DLD1 (cell line): ENCODE measurements around the gene HRC.
"Not testable (repeated sequence)": the region's sequence is repeated elsewhere in the genome, so short reads cannot be mapped to it uniquely, and the experiment has no call there.

ENCODE experiments used
- in situ Hi-C: cut with HindIII; loops from 2 replicates; pipeline ENCODE4 v1.10.0; 2017; ENCODE audit warnings: low sequenced_read_pairs

HRC gene

GRCh38 chr19:49161987-49162386 lies 6.8 kb upstream of the HRC start:
- in situ Hi-C loops = no loop called here

- in situ Hi-C loops = no loop called here
Measured at GRCh38 chr19:49160450-49161189, 5.4 kb upstream of the HRC start.

- in situ Hi-C loops = no loop called here
Measured at GRCh38 chr19:49157445-49158224, 2.4 kb upstream of the HRC start, which contains the start of gene TRPM4. TSS of gene TRPM4 (plus strand) at chr19:49157792. CDS start at chr19:49157867, 75 bp downstream.

- in situ Hi-C loops = no loop called here
Measured at GRCh38 chr19:49155820-49156346, 687 bp upstream of the HRC start.

GRCh38 chr19:49154279-49154678 lies 917 bp downstream of the HRC start:
- in situ Hi-C loops = no loop called here

- in situ Hi-C loops = no loop called here
Measured at GRCh38 chr19:49153167-49153809, 1.9 kb downstream of the HRC start.

DNA sequence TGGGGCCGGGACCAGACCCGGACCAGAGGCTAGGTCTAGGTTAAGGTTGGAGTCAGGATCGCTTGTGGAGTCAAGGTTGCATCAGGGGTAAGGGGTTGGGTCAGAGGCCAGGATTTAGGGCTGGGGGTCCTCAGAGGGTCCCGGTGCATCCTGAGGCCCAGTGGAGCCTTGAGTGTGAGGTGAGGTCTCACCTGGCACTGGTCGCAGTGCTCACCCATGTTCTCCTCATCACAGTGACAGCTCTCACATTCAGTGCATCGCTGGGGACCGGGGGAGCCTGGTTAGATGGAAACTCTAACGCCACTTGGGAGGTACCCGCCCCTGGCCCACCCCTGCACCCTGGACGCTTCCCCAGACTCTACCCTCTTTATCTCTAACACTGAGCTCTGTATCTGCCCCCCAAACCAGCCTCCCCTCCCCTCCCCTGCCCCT lies 3.1 kb downstream of the HRC start:
- in situ Hi-C loops = no loop called here

DNA sequence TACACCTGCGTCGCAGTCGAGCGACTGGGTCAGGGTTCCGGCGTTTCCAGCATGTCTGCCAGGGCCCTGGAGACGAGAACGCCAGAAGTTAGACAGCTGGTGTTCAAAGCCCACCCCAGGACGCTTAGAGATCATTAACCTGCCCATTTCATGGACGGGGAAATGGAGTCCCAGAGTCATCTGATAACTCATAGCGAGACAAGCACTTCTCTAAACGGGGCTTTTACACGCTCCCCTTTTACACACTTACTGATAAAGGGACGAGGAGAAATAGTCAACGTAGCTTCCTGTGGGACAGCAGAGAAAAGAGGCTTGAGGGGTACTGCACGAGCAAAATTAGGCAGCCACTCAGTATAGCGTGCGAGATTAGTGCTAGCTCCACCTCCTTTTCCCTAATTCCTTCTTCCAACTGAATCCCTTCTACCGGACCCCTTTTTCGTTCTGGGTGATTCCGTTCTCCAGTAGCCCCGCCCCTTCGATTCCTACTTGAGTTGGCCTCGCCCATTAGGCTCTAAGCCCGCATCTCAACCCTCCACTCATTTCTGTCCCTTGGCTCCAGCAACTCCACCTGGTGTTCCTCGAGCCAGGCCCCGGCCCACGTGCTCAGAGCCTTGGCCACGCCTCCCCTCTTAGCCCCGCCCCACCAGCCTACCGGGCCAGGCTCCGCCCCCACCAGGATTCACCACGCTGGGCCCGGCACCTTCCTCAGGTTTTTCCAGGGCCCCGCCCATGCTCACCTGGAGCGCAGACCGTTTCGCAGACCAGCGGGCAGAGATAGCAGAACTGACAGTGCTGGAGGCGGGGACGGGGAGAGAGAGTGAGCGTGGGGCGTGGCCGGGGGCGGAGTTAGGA lies 3.7 kb downstream of the HRC start:
- in situ Hi-C loops = no loop called here

DNA sequence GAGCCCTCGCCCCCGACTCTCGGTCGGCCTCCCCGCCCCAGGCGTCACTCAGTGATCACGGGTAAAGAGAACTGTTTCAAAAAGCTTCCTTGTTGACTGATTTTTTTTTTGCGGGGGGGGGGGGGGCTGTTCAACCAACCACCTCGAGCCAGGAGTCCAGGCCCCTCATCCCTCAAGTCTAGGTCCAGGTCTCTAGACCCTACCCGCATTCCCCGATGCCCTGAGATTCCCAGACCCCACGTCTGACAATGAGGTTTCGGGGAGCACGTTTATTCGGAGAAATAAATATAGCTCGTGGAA lies 4.3 kb downstream of the HRC start:
- in situ Hi-C loops = no loop called here

DNA sequence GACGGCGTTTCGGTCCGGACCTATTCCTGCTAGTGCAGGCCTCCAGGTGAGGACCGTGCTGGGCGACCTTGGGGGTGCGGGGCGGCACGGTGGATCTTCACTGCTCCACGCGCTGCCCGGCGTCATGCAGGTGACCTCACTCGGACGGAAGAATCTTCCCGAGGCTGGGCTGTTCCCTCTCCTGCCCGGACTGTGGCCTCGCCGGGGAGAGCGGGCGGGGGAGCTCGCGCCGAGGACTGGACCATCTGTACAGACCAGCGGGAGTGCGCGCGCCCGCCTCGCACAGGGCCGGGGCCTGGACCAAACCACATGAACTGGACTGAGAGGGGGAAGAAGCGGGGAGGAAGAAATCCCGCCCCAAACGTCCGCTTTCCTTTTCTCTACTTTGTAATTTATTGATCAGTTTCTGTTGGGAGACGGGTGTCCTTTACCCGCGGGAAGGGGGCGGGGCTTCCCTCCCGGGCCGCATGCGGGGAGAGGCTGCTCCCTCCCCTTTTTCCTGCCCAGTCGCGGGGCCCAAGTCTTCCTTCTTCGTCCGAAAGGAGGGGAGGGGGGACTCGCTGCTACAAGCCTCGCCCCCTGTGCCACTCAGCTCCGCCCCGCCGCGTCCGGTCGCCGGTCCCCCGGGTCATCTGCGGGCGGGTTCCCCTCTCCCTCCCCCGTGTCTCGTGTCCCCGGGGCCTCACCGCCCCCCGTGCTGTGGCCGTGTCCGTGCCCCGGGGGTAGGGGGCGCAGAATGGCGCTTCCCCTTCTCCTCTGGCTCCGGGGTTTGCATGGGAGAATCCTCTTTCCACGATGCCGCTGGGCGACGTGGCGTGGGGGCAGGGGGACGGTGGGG lies 4.9 kb downstream of the HRC start:
- in situ Hi-C loops = no loop called here

- in situ Hi-C loops = no loop called here
Measured at GRCh38 chr19:49149652-49150105, 5.5 kb downstream of the HRC start.

GRCh38 chr19:49148784-49149651 lies 6.2 kb downstream of the HRC start:
- in situ Hi-C loops = no loop called here

GRCh38 chr19:49148044-49148682 lies 7.0 kb downstream of the HRC start:
- in situ Hi-C loops = no loop called here

DNA sequence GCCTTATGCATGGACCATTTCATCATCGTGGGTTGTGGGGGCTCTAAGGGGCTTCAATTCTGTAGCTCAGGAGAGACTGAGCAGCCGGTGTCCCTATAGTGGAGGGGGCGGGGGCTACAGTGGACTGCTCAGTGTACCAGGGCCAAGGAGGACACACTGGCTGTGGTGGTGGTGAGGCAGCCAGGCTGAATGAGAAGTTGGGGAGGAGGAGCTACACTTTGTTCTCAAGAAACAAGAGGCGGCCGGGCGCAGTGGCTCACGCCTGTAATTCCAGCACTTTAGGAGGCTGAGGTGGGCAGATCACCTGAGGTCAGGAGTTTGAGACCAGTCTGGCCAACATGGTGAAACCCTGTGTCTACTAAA lies 8.8 kb downstream of the HRC start:
- in situ Hi-C loops = not testable (repeated sequence)

GRCh38 chr19:49145573-49146407 lies 9.4 kb downstream of the HRC start:
- in situ Hi-C loops = no loop called here

GRCh38 chr19:49142866-49143335 lies 12.3 kb downstream of the HRC start:
- in situ Hi-C loops = no loop called here

- in situ Hi-C loops = no loop called here
Measured at GRCh38 chr19:49141352-49141751, 13.8 kb downstream of the HRC start.
